ENCODE data around the gene A4GALT.
"Not testable (repeated sequence)": the region's sequence is repeated elsewhere in the genome, so short reads cannot be mapped to it uniquely, and the experiment has no call there.

Gene A4GALT

GRCh38 chr22:42720263-42721044 is at the start of gene A4GALT:
Gene A4GALT, minus strand, starts transcription at chr22:42720870. Its CDS starts 26,919 bp downstream, at chr22:42693951.
- no peak for DNase-seq

- DNase-seq = no peak
Measured at GRCh38 chr22:42770448-42770726, 49.7 kb upstream of the A4GALT start.

GRCh38 chr22:42769574-42770447 is 49.1 kb upstream of the A4GALT start:
- DNase-seq = no peak

- DNase-seq = no peak
Measured at GRCh38 chr22:42769238-42769573, 48.5 kb upstream of the A4GALT start.

- no peak for DNase-seq
Measured at GRCh38 chr22:42768385-42769035, 47.8 kb upstream of the A4GALT start.

GRCh38 chr22:42766860-42767259 is 46.2 kb upstream of the A4GALT start:
- no peak for DNase-seq

GRCh38 chr22:42764895-42765363 is 44.3 kb upstream of the A4GALT start:
- DNase-seq = no peak

GRCh38 chr22:42763965-42764480 is 43.4 kb upstream of the A4GALT start:
- DNase-seq = no peak

GRCh38 chr22:42760806-42761565 is 40.3 kb upstream of the A4GALT start:
- DNase-seq = no peak

GRCh38 chr22:42758931-42759629 is 38.4 kb upstream of the A4GALT start:
- DNase-seq = no peak

- DNase-seq = not testable (repeated sequence)
Measured at GRCh38 chr22:42755553-42755952, 34.9 kb upstream of the A4GALT start.

GRCh38 chr22:42755121-42755520 is 34.5 kb upstream of the A4GALT start:
- DNase-seq = not testable (repeated sequence)

- DNase-seq = no peak
Measured at GRCh38 chr22:42754658-42755057, 34.0 kb upstream of the A4GALT start.

- DNase-seq = no peak
Measured at GRCh38 chr22:42752912-42753311, 32.2 kb upstream of the A4GALT start.

GRCh38 chr22:42752230-42752746 is 31.6 kb upstream of the A4GALT start:
- DNase-seq = no peak

GRCh38 chr22:42750421-42750820 is 29.8 kb upstream of the A4GALT start:
- DNase-seq = not testable (repeated sequence)

- DNase-seq = no peak
Measured at GRCh38 chr22:42747701-42748513, 27.2 kb upstream of the A4GALT start.

GRCh38 chr22:42745118-42745517 is 24.4 kb upstream of the A4GALT start:
- DNase-seq = no peak

GRCh38 chr22:42743501-42743991 is 22.9 kb upstream of the A4GALT start:
- DNase-seq = no peak

- DNase-seq = no peak
Measured at GRCh38 chr22:42742940-42743339, 22.3 kb upstream of the A4GALT start.

GRCh38 chr22:42740320-42740719 is 19.6 kb upstream of the A4GALT start:
- DNase-seq = not testable (repeated sequence)
